DOHH2 (cell line): Measurements from ENCODE around the gene SHD.

Source experiments
- EZH2phosphoT487 ChIP-seq: fragments of 200-600 bp; sonication (generic); IDR thresholded peaks from 2 replicates; pipeline ENCODE4 v1.6.1; 2017; ENCODE audit warnings: borderline replicate concordance, mild to moderate bottlenecking, antibody characterized with exemption, low read length, moderate library complexity, mixed read lengths
- TF ChIP-seq, protein P1 (sequence below): fragments of 200-600 bp; sonication (generic); IDR thresholded peaks from one replicate; pipeline ENCODE4 v1.5.1; 2014; ENCODE audit warnings: antibody characterized with exemption, mild to moderate bottlenecking, low read depth, low read length; ENCODE audit not compliant: poor library complexity, severe bottlenecking

DNA sequence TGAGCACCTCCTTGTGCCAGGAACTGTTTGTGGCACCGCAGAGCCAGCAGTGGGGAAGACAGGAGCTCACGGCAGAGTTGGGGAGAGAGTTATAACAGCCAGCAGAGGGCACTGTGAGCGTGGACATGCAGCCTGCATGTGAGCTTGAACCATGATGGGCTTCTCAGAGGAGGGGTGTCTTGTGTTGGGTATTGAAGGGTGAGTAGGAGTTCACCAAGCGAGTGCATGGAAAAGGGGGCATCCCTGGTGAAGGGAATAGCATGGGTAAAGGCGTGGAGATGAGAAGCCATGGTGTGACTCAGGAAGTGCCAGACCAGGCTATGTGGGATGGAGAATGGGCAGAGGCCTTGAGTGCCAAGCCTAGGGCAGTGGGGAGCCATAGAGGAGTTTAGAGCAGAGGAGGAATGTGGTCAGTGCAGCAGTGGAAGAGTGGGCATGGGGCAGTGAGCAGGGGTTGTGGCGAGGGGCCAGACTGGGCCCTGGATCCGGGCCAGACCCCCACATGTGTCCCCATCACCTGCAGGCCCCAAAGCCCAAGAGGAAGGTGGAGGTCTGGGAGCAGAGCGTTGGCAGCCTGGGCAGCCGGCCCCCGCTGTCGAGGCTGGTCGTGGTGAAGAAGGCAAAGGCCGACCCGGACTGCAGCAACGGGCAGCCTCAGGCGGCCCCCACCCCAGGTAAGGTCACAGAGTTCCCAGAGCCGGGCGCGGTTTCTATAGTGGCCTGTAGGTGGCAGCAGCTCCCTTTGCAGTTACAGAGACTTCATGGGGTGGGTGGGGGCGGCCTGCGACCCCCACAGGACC lies 11.8 kb upstream of the SHD start:
- TF ChIP-seq, protein P1, sequence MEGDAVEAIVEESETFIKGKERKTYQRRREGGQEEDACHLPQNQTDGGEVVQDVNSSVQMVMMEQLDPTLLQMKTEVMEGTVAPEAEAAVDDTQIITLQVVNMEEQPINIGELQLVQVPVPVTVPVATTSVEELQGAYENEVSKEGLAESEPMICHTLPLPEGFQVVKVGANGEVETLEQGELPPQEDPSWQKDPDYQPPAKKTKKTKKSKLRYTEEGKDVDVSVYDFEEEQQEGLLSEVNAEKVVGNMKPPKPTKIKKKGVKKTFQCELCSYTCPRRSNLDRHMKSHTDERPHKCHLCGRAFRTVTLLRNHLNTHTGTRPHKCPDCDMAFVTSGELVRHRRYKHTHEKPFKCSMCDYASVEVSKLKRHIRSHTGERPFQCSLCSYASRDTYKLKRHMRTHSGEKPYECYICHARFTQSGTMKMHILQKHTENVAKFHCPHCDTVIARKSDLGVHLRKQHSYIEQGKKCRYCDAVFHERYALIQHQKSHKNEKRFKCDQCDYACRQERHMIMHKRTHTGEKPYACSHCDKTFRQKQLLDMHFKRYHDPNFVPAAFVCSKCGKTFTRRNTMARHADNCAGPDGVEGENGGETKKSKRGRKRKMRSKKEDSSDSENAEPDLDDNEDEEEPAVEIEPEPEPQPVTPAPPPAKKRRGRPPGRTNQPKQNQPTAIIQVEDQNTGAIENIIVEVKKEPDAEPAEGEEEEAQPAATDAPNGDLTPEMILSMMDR = peak; percentile 64
- TF ChIP-seq EZH2phosphoT487 = no peak
